IMR-90 (cell line): Measurements from ENCODE around the gene ERICH6.

Source experiments
- MXI1 ChIP-seq: IDR thresholded peaks from 2 replicates; pipeline ENCODE4 v1.6.1; 2012; ENCODE audit warnings: low read depth, mild to moderate bottlenecking, low read length, moderate library complexity, borderline replicate concordance
- RAD21 ChIP-seq: IDR thresholded peaks from 2 replicates; pipeline ENCODE4 v1.6.1; 2012; ENCODE audit warnings: low read length, improper control_type of control experiment

- no peak for TF ChIP-seq MXI1
- no peak for TF ChIP-seq RAD21
Measured at GRCh38 chr3:150736903-150737832, 33.4 kb upstream of the ERICH6 start.
